SK-N-SH treated with all-trans-retinoic acid at 6 μM for 48 hours (cell line): ENCODE data around the gene GDF2.

Experiments
- ATAC-seq: fragments of 200-7000 bp; cut with Tn5 transposase; 3 replicates; pipeline ENCODE4 v1.9.1; 2020; ENCODE audit warnings: mild to moderate bottlenecking, moderate library complexity
- ARNTL ChIP-seq: fragments of 450-650 bp; formaldehyde crosslinking; IDR thresholded peaks from 2 replicates; pipeline ENCODE4 v1.5.0; 2020; ENCODE audit warnings: low read depth, mild to moderate bottlenecking, moderate library complexity, borderline replicate concordance
- BACH2 ChIP-seq: fragments of 250-450 bp; sonication (Bioruptor Pico); IDR thresholded peaks from 2 replicates; pipeline ENCODE4 v1.9.0; 2021; ENCODE audit warnings: mild to moderate bottlenecking, borderline replicate concordance
- ESRRG ChIP-seq: fragments of 250-450 bp; sonication (Bioruptor Pico); IDR thresholded peaks from 2 replicates; pipeline ENCODE4 v1.6.1; 2021; ENCODE audit warnings: mild to moderate bottlenecking
- GLIS3 ChIP-seq: fragments of 250-450 bp; sonication (Bioruptor Pico); IDR thresholded peaks from 2 replicates; pipeline ENCODE4 v1.5.0; 2020; ENCODE audit warnings: mild to moderate bottlenecking, moderate library complexity
- ISL1 ChIP-seq: fragments of 250-450 bp; sonication (Bioruptor Pico); IDR thresholded peaks from 2 replicates; pipeline ENCODE4 v2.1.2; 2022; ENCODE audit warnings: mild to moderate bottlenecking, moderate library complexity
- OSR1 ChIP-seq: fragments of 250-450 bp; sonication (Bioruptor Pico); IDR thresholded peaks from 2 replicates; pipeline ENCODE4 v1.8.0; 2022; ENCODE audit warnings: moderate library complexity, mild to moderate bottlenecking, inconsistent platforms
- PPARA ChIP-seq: fragments of 250-450 bp; sonication (Bioruptor Pico); IDR thresholded peaks from 2 replicates; pipeline ENCODE4 v1.5.0; 2020; ENCODE audit warnings: mild to moderate bottlenecking, borderline replicate concordance
- RARB ChIP-seq: fragments of 250-450 bp; sonication (Bioruptor Pico); IDR thresholded peaks from 2 replicates; pipeline ENCODE4 v1.8.0; 2021; ENCODE audit warnings: mild to moderate bottlenecking, moderate library complexity
- SNAI2 ChIP-seq: fragments of 250-450 bp; sonication (Bioruptor Pico); IDR thresholded peaks from 2 replicates; pipeline ENCODE4 v1.5.0; 2020; ENCODE audit warnings: mild to moderate bottlenecking, moderate library complexity
- TCF4 ChIP-seq: fragments of 250-450 bp; sonication (Bioruptor Pico); IDR thresholded peaks from 2 replicates; pipeline ENCODE4 v1.8.0; 2021; ENCODE audit warnings: mild to moderate bottlenecking, moderate library complexity, borderline replicate concordance
- ZC3H10 ChIP-seq: fragments of 250-450 bp; sonication (Bioruptor Pico); IDR thresholded peaks from 2 replicates; pipeline ENCODE4 v1.5.1; 2021; ENCODE audit warnings: mild to moderate bottlenecking, moderate library complexity
- ZNF565 ChIP-seq: fragments of 450-650 bp; formaldehyde crosslinking; conservative IDR thresholded peaks from 2 replicates; pipeline ENCODE4 v1.5.0; 2020; ENCODE audit warnings: low read depth, mild to moderate bottlenecking, moderate library complexity
- ZNF8 ChIP-seq: fragments of 450-650 bp; formaldehyde crosslinking; IDR thresholded peaks from 2 replicates; pipeline ENCODE4 v1.5.0; 2020; ENCODE audit warnings: mild to moderate bottlenecking, moderate library complexity
- TF ChIP-seq, protein P1 (sequence below): fragments of 250-450 bp; sonication (Bioruptor Pico); IDR thresholded peaks from 2 replicates; pipeline ENCODE4 v1.5.1; 2020; ENCODE audit warnings: low read depth, mild to moderate bottlenecking, moderate library complexity
- TF ChIP-seq, protein P2 (sequence below): fragments of 250-450 bp; sonication (Bioruptor Pico); IDR thresholded peaks from 2 replicates; pipeline ENCODE4 v1.8.0; 2021; ENCODE audit warnings: low read depth, mild to moderate bottlenecking, moderate library complexity, borderline replicate concordance
- TF ChIP-seq, protein P3 (sequence below): fragments of 250-450 bp; sonication (Bioruptor Pico); IDR thresholded peaks from 2 replicates; pipeline ENCODE4 v1.5.1; 2021; ENCODE audit warnings: mild to moderate bottlenecking, moderate library complexity
- TF ChIP-seq, protein P4 (sequence below): fragments of 250-450 bp; sonication (Bioruptor Pico); IDR thresholded peaks from 2 replicates; pipeline ENCODE4 v1.8.0; 2020; ENCODE audit warnings: mild to moderate bottlenecking, moderate library complexity, borderline replicate concordance

Gene GDF2

DNA sequence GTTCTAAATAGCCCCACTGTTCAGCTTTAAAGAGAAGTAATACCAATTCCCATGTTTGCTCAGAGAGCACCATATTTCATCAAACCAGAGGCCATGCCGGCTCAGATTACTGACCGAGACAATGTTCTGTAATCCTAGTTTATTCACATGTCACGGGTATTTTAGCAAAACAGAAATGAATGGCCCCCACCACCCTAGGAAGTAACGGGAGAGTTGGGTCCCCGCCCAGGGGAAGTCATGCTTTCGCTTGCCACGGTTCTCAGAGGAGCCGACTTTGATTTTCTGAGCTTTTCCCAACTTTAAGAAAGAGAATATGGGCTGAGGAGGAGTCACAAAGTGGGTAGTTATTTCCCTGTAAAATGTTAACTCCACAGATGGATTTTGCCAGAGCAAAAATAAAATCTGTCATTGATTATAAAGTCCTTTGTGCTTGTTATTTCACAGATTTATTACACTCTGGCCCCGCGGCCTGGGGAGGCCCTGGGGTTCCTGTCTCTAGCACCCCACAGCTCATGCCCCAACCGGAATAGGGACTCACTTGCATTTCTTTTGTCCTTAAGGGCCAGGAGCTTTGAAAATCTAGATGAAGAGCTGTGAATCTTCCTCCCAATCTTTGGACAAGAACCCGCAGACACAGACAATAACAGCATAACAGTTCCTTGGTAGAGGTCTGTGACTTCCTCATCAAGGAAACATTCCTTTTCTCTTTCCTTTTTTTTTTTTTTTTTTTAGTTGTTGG, 25.9 kb upstream of the GDF2 start:
- no peak for TF ChIP-seq ZNF8 (CRISPR knock-in tag)
- TF ChIP-seq, all 23 proteins: peak for 0

GRCh38 chr10:47296941-47297340, 25.3 kb upstream of the GDF2 start:
- no peak for ATAC-seq
- TF ChIP-seq, protein P1, sequence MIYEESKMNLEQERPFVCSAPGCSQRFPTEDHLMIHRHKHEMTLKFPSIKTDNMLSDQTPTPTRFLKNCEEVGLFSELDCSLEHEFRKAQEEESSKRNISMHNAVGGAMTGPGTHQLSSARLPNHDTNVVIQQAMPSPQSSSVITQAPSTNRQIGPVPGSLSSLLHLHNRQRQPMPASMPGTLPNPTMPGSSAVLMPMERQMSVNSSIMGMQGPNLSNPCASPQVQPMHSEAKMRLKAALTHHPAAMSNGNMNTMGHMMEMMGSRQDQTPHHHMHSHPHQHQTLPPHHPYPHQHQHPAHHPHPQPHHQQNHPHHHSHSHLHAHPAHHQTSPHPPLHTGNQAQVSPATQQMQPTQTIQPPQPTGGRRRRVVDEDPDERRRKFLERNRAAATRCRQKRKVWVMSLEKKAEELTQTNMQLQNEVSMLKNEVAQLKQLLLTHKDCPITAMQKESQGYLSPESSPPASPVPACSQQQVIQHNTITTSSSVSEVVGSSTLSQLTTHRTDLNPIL (CRISPR knock-in tag): no peak
- TF ChIP-seq PPARA (no peak), ISL1 (no peak), OSR1 (CRISPR knock-in tag) (no peak), ARNTL (CRISPR knock-in tag) (no peak)
- TF ChIP-seq, all 23 proteins: peak for 0

More for the DNA sequence above, 25.9 kb upstream of the GDF2 start:
- no peak for ATAC-seq

DNA sequence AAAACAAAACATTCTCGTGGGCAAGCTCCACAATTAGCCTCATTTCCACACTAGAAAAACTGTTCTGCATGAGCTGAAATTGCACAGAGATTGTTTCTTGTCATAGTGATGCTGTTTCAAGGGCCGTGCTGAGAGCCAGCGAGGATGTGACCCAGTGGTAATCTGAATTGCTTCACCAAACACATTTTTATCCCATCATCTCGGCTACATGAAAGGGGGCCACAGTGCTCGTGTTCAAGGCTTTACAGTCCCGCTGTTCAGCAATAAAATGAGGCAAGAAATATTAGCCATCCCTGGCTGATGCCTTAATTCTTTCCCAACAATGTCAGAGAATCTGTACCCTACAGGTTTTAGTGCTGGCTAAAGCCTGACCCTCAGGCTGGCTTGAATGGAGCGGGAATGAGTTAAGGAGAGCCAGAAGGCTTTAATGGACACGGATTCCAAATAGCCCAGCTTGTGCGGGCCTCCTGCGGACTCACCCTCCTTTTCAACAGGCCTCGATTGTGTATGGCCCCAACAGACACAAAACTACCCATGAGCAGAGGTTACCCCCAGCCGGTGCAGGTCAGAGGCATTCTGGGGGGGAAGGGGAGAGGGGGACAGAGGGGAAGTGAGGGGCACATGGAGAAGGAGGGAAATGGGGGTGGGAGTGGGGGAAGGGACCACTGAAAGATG, 24.3 kb upstream of the GDF2 start:
- no peak for ATAC-seq
- TF ChIP-seq SNAI2 (CRISPR knock-in tag): no peak
- no peak for TF ChIP-seq GLIS3 (CRISPR knock-in tag)
- TF ChIP-seq ESRRG (CRISPR knock-in tag): no peak
- no peak for TF ChIP-seq ZC3H10 (CRISPR knock-in tag)
- TF ChIP-seq, protein P1 (CRISPR knock-in tag): no peak
- TF ChIP-seq, protein P2, sequence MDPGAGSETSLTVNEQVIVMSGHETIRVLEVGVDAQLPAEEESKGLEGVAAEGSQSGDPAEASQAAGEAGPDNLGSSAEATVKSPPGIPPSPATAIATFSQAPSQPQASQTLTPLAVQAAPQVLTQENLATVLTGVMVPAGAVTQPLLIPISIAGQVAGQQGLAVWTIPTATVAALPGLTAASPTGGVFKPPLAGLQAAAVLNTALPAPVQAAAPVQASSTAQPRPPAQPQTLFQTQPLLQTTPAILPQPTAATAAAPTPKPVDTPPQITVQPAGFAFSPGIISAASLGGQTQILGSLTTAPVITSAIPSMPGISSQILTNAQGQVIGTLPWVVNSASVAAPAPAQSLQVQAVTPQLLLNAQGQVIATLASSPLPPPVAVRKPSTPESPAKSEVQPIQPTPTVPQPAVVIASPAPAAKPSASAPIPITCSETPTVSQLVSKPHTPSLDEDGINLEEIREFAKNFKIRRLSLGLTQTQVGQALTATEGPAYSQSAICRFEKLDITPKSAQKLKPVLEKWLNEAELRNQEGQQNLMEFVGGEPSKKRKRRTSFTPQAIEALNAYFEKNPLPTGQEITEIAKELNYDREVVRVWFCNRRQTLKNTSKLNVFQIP (CRISPR knock-in tag): no peak
- no peak for TF ChIP-seq RARB (CRISPR knock-in tag)

- ATAC-seq: no peak
- no peak for TF ChIP-seq OSR1 (CRISPR knock-in tag)
- TF ChIP-seq, protein P1 (CRISPR knock-in tag): no peak
- no peak for TF ChIP-seq TCF4
- no peak for TF ChIP-seq ZNF565 (CRISPR knock-in tag)
- no peak for TF ChIP-seq ZNF8 (CRISPR knock-in tag)
- TF ChIP-seq, protein P3, sequence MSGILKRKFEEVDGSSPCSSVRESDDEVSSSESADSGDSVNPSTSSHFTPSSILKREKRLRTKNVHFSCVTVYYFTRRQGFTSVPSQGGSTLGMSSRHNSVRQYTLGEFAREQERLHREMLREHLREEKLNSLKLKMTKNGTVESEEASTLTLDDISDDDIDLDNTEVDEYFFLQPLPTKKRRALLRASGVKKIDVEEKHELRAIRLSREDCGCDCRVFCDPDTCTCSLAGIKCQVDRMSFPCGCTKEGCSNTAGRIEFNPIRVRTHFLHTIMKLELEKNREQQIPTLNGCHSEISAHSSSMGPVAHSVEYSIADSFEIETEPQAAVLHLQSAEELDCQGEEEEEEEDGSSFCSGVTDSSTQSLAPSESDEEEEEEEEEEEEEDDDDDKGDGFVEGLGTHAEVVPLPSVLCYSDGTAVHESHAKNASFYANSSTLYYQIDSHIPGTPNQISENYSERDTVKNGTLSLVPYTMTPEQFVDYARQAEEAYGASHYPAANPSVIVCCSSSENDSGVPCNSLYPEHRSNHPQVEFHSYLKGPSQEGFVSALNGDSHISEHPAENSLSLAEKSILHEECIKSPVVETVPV: no peak
- TF ChIP-seq, protein P4, sequence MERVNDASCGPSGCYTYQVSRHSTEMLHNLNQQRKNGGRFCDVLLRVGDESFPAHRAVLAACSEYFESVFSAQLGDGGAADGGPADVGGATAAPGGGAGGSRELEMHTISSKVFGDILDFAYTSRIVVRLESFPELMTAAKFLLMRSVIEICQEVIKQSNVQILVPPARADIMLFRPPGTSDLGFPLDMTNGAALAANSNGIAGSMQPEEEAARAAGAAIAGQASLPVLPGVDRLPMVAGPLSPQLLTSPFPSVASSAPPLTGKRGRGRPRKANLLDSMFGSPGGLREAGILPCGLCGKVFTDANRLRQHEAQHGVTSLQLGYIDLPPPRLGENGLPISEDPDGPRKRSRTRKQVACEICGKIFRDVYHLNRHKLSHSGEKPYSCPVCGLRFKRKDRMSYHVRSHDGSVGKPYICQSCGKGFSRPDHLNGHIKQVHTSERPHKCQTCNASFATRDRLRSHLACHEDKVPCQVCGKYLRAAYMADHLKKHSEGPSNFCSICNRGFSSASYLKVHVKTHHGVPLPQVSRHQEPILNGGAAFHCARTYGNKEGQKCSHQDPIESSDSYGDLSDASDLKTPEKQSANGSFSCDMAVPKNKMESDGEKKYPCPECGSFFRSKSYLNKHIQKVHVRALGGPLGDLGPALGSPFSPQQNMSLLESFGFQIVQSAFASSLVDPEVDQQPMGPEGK (CRISPR knock-in tag): no peak
- TF ChIP-seq RARB (CRISPR knock-in tag): no peak
- no peak for TF ChIP-seq ESRRG (CRISPR knock-in tag)
- TF ChIP-seq BACH2 (CRISPR knock-in tag): no peak
Observed at GRCh38 chr10:47298715-47299114, 23.5 kb upstream of the GDF2 start.
